ENCODE measurements around the gene LRPPRC. TPM values are rescaled to one million over a fixed set of nuclear protein-coding genes. Genes with fewer than 3 reads are reported as not detected.

The LRPPRC gene
- total RNA-seq, 1 donor from 2014 or later, result 85.8 TPM

- no peak for TF ChIP-seq CTCF (IDR thresholded peaks at IDR 0.05; ENCODE audit: borderline replicate concordance)
- no peak for DNase-seq
- H3K4me3 ChIP-seq, result no peak overlapping the region
- no peaks in the 10 kb centered on the region for H3K27me3 ChIP-seq (ENCODE audit: low read depth)
- peaks cover 60% of the 10 kb centered on the region for H3K36me3 ChIP-seq
- intact Hi-C loops (cut with micrococcal nuclease), result no loop called here
- peaks cover 3% of the 10 kb centered on the region for H3K4me1 ChIP-seq
- H3K27ac ChIP-seq (replicated peaks), result no peak overlapping the region
- no peaks in the 10 kb centered on the region for H3K9me3 ChIP-seq (replicated peaks)
Measured at GRCh38 chr2:43942881-43943280, 52.9 kb downstream of the LRPPRC start.

- H3K4me1 ChIP-seq, result peaks cover 12% of the 10 kb centered on the region
- no peaks in the 10 kb centered on the region for H3K9me3 ChIP-seq (replicated peaks)
- no peaks in the 10 kb centered on the region for H3K27me3 ChIP-seq (ENCODE audit: low read depth)
- intact Hi-C loops (cut with micrococcal nuclease), result no loop called here
- no peak for DNase-seq
- TF ChIP-seq CTCF (IDR thresholded peaks at IDR 0.05; ENCODE audit: borderline replicate concordance), result no peak
- peaks cover 50% of the 10 kb centered on the region for H3K36me3 ChIP-seq
- no peak overlapping the region for H3K27ac ChIP-seq (replicated peaks)
- H3K4me3 ChIP-seq, result no peak overlapping the region
Measured at GRCh38 chr2:43941966-43942365, 53.8 kb downstream of the LRPPRC start.

- Histone ChIP-seq H3K36me3 (peaks cover 44% of the 10 kb centered on the region), H3K9me3 (replicated peaks) (no peaks in the 10 kb centered on the region), H3K27ac (replicated peaks) (no peak overlapping the region), H3K4me3 (no peak overlapping the region), H3K4me1 (peaks cover 13% of the 10 kb centered on the region), H3K27me3 (ENCODE audit: low read depth) (no peaks in the 10 kb centered on the region)
- DNase-seq, result no peak
- no peak for TF ChIP-seq CTCF (IDR thresholded peaks at IDR 0.05; ENCODE audit: borderline replicate concordance)
- intact Hi-C loops (cut with micrococcal nuclease), result no loop called here
Measured at GRCh38 chr2:43941359-43941758, 54.4 kb downstream of the LRPPRC start.

- no peak for TF ChIP-seq CTCF (IDR thresholded peaks at IDR 0.05; ENCODE audit: borderline replicate concordance)
- no peaks in the 10 kb centered on the region for H3K27me3 ChIP-seq (ENCODE audit: low read depth)
- H3K4me1 ChIP-seq, result peaks cover 13% of the 10 kb centered on the region
- no peaks in the 10 kb centered on the region for H3K9me3 ChIP-seq (replicated peaks)
- H3K27ac ChIP-seq (replicated peaks), result no peak overlapping the region
- peaks cover 29% of the 10 kb centered on the region for H3K36me3 ChIP-seq
- intact Hi-C loops (cut with micrococcal nuclease), result no loop called here
- DNase-seq, result no peak
- no peak overlapping the region for H3K4me3 ChIP-seq
Measured at GRCh38 chr2:43939695-43940256, 56.0 kb downstream of the LRPPRC start.

GRCh38 chr2:43937269-43937820, 58.4 kb downstream of the LRPPRC start:
- Histone ChIP-seq H3K4me1 (peaks cover 13% of the 10 kb centered on the region), H3K9me3 (replicated peaks) (no peaks in the 10 kb centered on the region), H3K27me3 (ENCODE audit: low read depth) (no peaks in the 10 kb centered on the region), H3K36me3 (peaks cover 30% of the 10 kb centered on the region), H3K4me3 (no peak overlapping the region), H3K27ac (replicated peaks) (no peak overlapping the region)
- intact Hi-C loops (cut with micrococcal nuclease), result no loop called here
- DNase-seq, result no peak
- no peak for TF ChIP-seq CTCF (IDR thresholded peaks at IDR 0.05; ENCODE audit: borderline replicate concordance)
